Ovary (tissue), 9 donors: ENCODE data around the gene COL18A1. TPM values are rescaled to one million over a fixed set of nuclear protein-coding genes. Genes with fewer than 3 reads are reported as not detected.

Experiments used
- DNase-seq, 5 donors: peaks; one replicate each; pipeline ENCODE4 v3.0.0-alpha.2; 2019 to 2020
- H3K27ac ChIP-seq, 2 donors: fragments of 200-600 bp; one replicate each; pipeline versions ENCODE4 v1.5.1 to v1.8.0; 2019 to 2022
- H3K27me3 ChIP-seq: fragments of 200-600 bp; one replicate; pipeline ENCODE4 v1.8.0; 2022
- H3K36me3 ChIP-seq: fragments of 200-600 bp; sonication (generic); one replicate; pipeline ENCODE4 v1.5.1; 2019
- H3K4me1 ChIP-seq: one replicate; pipeline ENCODE4 v1.8.1; 2013; ENCODE audit warnings: mild to moderate bottlenecking, moderate library complexity; ENCODE audit not compliant: insufficient read depth
- H3K4me3 ChIP-seq: fragments of 200-600 bp; sonication (generic); one replicate; pipeline ENCODE4 v1.5.1; 2017
- H3K9me3 ChIP-seq, 2 donors: fragments of 200-600 bp in 1 of 2; sonication (generic) in 1 of 2; one replicate each; pipeline versions ENCODE4 v1.5.1 to v1.8.1; 2013 to 2019; ENCODE audit warnings: mild to moderate bottlenecking in 1 of 2, moderate library complexity in 1 of 2
- CTCF ChIP-seq, 3 donors: fragments of 450-650 bp in 2 of 3; fragments of 200-600 bp in 1 of 3; IDR thresholded peaks; one replicate each; pipeline versions ENCODE4 v1.5.1 to v1.8.0; 2016 to 2022; ENCODE audit warnings: antibody characterized with exemption in 3 of 3, mild to moderate bottlenecking in 1 of 3
- EP300 ChIP-seq: sonication (generic); formaldehyde crosslinking; IDR thresholded peaks from one replicate; pipeline ENCODE4 v1.6.1; 2017; ENCODE audit warnings: antibody characterized with exemption
- POLR2A ChIP-seq: fragments of 450-650 bp; IDR thresholded peaks from one replicate; pipeline ENCODE4 v1.6.1; 2017; ENCODE audit warnings: antibody characterized with exemption, mild to moderate bottlenecking, moderate library complexity
- WGBS, 3 donors: extraction: QIAGEN DNeasy Blood & Tissue Kit in 1 of 3; methylation state at CpG; one replicate each; pipeline versions ENCODE4 v1.1.5 to v1.1.7; 2013 to 2017; 5-methylcytosine and 5-hydroxymethylcytosine counted together
- intact Hi-C, 4 donors: fragments of 100-400 bp; cut with DNase I; formaldehyde crosslinking; loops; one replicate each; pipeline versions ENCODE4 v1.11.0 to v1.15.1; 2022 to 2023
- polyA plus RNA-seq, 2 donors: library from polyadenylated mRNA; stranded (reverse); fragments of 200-250 nt in 1 of 2; fragments of 350-450 nt in 1 of 2; fragmentation: Illumina TruSeq in 1 of 2; extraction: RNeasy Lipid Tissue Mini Kit (QIAGEN cat#74804) in 1 of 2; gene quantifications; one replicate each; pipeline ENCODE4 v1.2.3, GENCODE V29; 2013 to 2014
- total RNA-seq, 7 donors: library from RNA; depleted of rRNA in 2 of 7; stranded (reverse); fragments of >200 nt in 2 of 7; fragmentation: NEBNext Ultra II Directional in 3 of 7; extraction: Animal tissue kit (Norgen Biotek cat#: 25700) in 3 of 7; gene quantifications; one replicate each; pipeline versions ENCODE4 v1.1.0 to v1.2.4, GENCODE V29; 2016 to 2023
- donor health status: DM: no; HTN: no; CAD: no; lungs with moderate emphysema.
- donor health status: DM: no; HTN: no; CAD: no.
- donor health status: Bipolar disorder and iron deficiency.
- donor health status: DM: yes; HTN: yes; CAD: no.
- donor health status: DM: no; HTN: no; CAD: no.
- donor health status: DM: yes; HTN: yes; CAD: no.

Gene COL18A1
- total and polyA plus RNA-seq, 9 donors = 11.1 to 353 (median 268) TPM

- 45 to 50% (median 45%) methylated on average over 39 to 41 of the region's 41 CpGs for WGBS, 3 donors
- no peak for TF ChIP-seq EP300
- TF ChIP-seq POLR2A = peak; percentile 19
- TF ChIP-seq CTCF (IDR thresholded peaks at IDR 0.05) = peak in 1 of 3 donors; percentile 6
- intact Hi-C loops = loop anchor here in 1 of 4 donors (5.0 kb wide), 1 partner anchor 55 kb away; no protein-coding TSS in a partner anchor
- H3K27ac ChIP-seq = peak overlapping the region; percentile 80 to 95
- peaks cover 7% of the 10 kb centered on the region for H3K4me1 ChIP-seq
- H3K4me3 ChIP-seq = no peak overlapping the region
- DNase-seq = peak; percentile 70 to 83 (median 74)
- H3K9me3 ChIP-seq = no peaks in the 10 kb centered on the region
- H3K36me3 ChIP-seq = no peaks in the 10 kb centered on the region
- no peaks in the 10 kb centered on the region for H3K27me3 ChIP-seq
These were observed 47.3 kb upstream of the COL18A1 start for GRCh38 chr21:45357436-45358260.

DNA sequence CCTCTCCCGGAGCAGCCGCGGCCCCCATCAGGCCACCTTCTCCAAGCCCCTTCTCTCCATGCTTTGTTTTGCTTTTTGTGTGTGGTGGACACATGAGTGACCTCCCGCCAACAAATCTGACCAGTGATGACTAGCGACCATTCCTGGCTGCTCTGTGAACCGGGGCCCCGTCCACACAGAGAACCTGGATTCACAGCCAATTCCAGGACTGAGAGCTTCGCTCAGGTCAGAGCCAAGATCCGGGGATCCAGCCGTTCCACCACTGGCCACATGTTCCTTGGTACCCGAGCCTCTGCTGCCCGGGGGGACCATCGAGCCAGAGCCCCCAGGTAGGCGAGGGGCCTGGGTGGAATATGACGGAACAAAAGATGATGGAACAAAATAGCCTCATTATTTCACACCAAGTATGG, 46.7 kb upstream of the COL18A1 start:
- DNase-seq = peak in 1 of 5 donors; percentile 39
- H3K4me1 ChIP-seq = peaks cover 6% of the 10 kb centered on the region
- peak overlapping the region; percentile 80 to 95 for H3K27ac ChIP-seq

DNA sequence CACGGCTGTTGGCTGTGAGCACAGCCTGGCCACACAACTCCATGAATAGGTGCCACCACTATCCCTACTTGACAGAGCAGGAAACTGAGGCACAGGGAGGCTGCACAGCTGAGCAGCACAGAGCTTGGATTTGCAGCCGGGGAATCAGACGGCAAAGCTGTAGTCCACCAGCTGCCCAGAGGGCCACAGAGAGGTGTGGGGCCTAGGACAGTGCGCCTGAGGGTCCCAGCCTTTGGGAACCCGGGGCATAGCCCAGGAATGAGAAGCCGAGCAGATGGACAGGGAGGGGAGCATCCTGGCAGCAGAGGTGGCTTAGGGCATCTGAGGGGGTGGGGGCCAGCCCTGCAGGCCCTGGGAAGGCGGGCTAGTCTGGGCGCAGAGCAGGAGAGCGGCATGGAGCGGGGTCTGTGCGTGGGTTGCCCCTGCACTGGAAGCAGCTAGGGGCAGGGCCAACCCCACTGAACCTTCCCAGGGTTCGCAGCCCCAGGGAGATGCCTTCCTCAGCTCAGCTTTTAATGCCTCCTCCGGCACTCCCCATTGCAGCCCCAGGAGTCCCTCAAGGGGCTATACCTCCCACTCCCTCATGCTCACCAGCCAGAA, 46.2 kb upstream of the COL18A1 start:
- no peak for TF ChIP-seq CTCF (IDR thresholded peaks at IDR 0.05)
- no peak for TF ChIP-seq POLR2A
- no peak for TF ChIP-seq EP300

More for the DNA sequence above, 46.7 kb upstream of the COL18A1 start:
- TF ChIP-seq POLR2A = no peak
- TF ChIP-seq EP300 = no peak
- TF ChIP-seq CTCF (IDR thresholded peaks at IDR 0.05) = no peak
- Histone ChIP-seq H3K27me3 (no peaks in the 10 kb centered on the region), H3K36me3 (no peaks in the 10 kb centered on the region), H3K9me3 (no peaks in the 10 kb centered on the region), H3K4me3 (no peak overlapping the region)
- 94 to 97% (median 97%) methylated on average over 15 of the region's 15 CpGs for WGBS, 3 donors
- intact Hi-C loops = loop anchor here in 1 of 4 donors (5.0 kb wide), 1 partner anchor 56 kb away; no protein-coding TSS in a partner anchor

GRCh38 chr21:45359451-45360217, 45.3 kb upstream of the COL18A1 start:
- Histone ChIP-seq H3K9me3 (no peaks in the 10 kb centered on the region), H3K36me3 (no peaks in the 10 kb centered on the region), H3K27me3 (no peaks in the 10 kb centered on the region), H3K4me1 (peaks cover 15% of the 10 kb centered on the region), H3K27ac (no peak overlapping the region), H3K4me3 (no peak overlapping the region)
- DNase-seq = peak in 1 of 5 donors; percentile 43
- TF ChIP-seq EP300 = no peak
- TF ChIP-seq CTCF (IDR thresholded peaks at IDR 0.05) = no peak
- TF ChIP-seq POLR2A = no peak
- intact Hi-C loops = loop anchor here in 2 of 4 donors (5.0 kb wide), 2 partner anchors 57 to 63 kb away; no protein-coding TSS in a partner anchor
- WGBS, 3 donors = 88 to 90% (median 89%) methylated on average over 26 of the region's 26 CpGs

More for the DNA sequence above, 46.2 kb upstream of the COL18A1 start:
- Histone ChIP-seq H3K36me3 (no peaks in the 10 kb centered on the region), H3K4me3 (no peak overlapping the region), H3K27ac (no peak overlapping the region), H3K9me3 (no peaks in the 10 kb centered on the region), H3K27me3 (no peaks in the 10 kb centered on the region), H3K4me1 (peaks cover 11% of the 10 kb centered on the region)
- intact Hi-C loops = loop anchor here in 1 of 4 donors (5.0 kb wide), 1 partner anchor 57 kb away; no protein-coding TSS in a partner anchor
- WGBS, 3 donors = 95 to 99% (median 95%) methylated on average over 13 of the region's 13 CpGs
- peak in 1 of 5 donors; percentile 36 for DNase-seq
